Panc1 (cell line): ENCODE data around the gene PSMD3. TPM values are rescaled to one million over a fixed set of nuclear protein-coding genes. Genes with fewer than 3 reads are reported as not detected.
A peak's percentile ranks its signal among the peaks of the same experiment; 100 is the strongest.

ENCODE experiments used
- ATAC-seq: fragments of 200-7000 bp; cut with Tn5 transposase; 2 replicates; pipeline ENCODE4 v1.9.1; 2020; ENCODE audit warnings: mild to moderate bottlenecking, moderate library complexity
- BruUV-seq: library from RNA; stranded (reverse); fragments of 400-500 nt; replicated peaks from 2 replicates; lab custom pipeline; 2021; lab: Mats Ljungman, UMichigan
- CTCF ChIA-PET: fragments of 300-600 bp; sonication (Branson Sonifier 250); formaldehyde crosslinking; loops from one replicate; lab custom pipeline; 2022; ENCODE audit warnings: antibody characterized with exemption; lab: Charles Lee
- POLR2A ChIA-PET: fragments of 300-600 bp; sonication (Branson Sonifier 250); formaldehyde crosslinking; loops from one replicate; lab custom pipeline; 2022; ENCODE audit warnings: antibody characterized with exemption; lab: Charles Lee
- DNase-seq: peaks from one replicate; pipeline ENCODE4 v3.0.0-alpha.2; 2010; ENCODE audit warnings: low read depth, low spot score
- H3K27ac ChIP-seq: 2 replicates; pipeline ENCODE4 v1.5.1; 2011; ENCODE audit warnings: mild to moderate bottlenecking, low read length, inconsistent platforms
- H3K27me3 ChIP-seq: fragments of 200-500 bp; sonication (Bioruptor generic); 2 replicates; pipeline ENCODE4 v1.6.0; 2014; ENCODE audit warnings: low read length, inconsistent platforms; ENCODE audit not compliant: control insufficient read depth, insufficient read depth
- H3K36me3 ChIP-seq: fragments of 200-500 bp; sonication (Bioruptor generic); 2 replicates; pipeline ENCODE4 v1.5.1; 2014; ENCODE audit warnings: inconsistent platforms, mild to moderate bottlenecking, low read length, moderate library complexity; ENCODE audit not compliant: control insufficient read depth, insufficient read depth
- H3K4me1 ChIP-seq: 2 replicates; pipeline ENCODE4 v1.5.1; 2011; ENCODE audit warnings: inconsistent platforms, mild to moderate bottlenecking, low read length, moderate library complexity; ENCODE audit not compliant: control insufficient read depth, insufficient read depth
- H3K4me3 ChIP-seq, 2 experiments: 2 replicates each; pipeline ENCODE4 v1.5.1; 2011 to 2012; ENCODE audit warnings: low read depth in 2 of 2, low read length in 2 of 2, mild to moderate bottlenecking in 2 of 2, inconsistent platforms in 1 of 2, moderate library complexity in 1 of 2
- H3K9me3 ChIP-seq: fragments of 200-500 bp; sonication (Bioruptor generic); 2 replicates; pipeline ENCODE4 v1.5.1; 2014; ENCODE audit warnings: low read depth, mild to moderate bottlenecking, inconsistent platforms, low read length, moderate library complexity; ENCODE audit not compliant: control insufficient read depth, insufficient read depth
- POLR2AphosphoS5 ChIP-seq: IDR thresholded peaks from 2 replicates; pipeline ENCODE4 v1.6.1; 2012; ENCODE audit warnings: mild to moderate bottlenecking, low read depth, low read length, moderate library complexity
- SIN3A ChIP-seq: IDR thresholded peaks from 2 replicates; pipeline ENCODE4 v1.6.1; 2012; ENCODE audit warnings: low read depth, mild to moderate bottlenecking, low read length, moderate library complexity, borderline replicate concordance; ENCODE audit not compliant: insufficient read depth
- TCF7L2 ChIP-seq: IDR thresholded peaks from 2 replicates; pipeline ENCODE4 v1.6.1; 2011; ENCODE audit warnings: mild to moderate bottlenecking, low read depth, low read length, inconsistent platforms
- in situ Hi-C: cut with HindIII; loops from 2 replicates; pipeline ENCODE4 v1.10.0; 2016; ENCODE audit warnings: low sequenced_read_pairs, low pct_unique_long_range_greater_than_20kb
- intact Hi-C: fragments of 100-400 bp; cut with micrococcal nuclease; formaldehyde crosslinking; loops from one replicate; pipeline ENCODE4 v1.10.0; 2022; ENCODE audit not compliant: unreplicated experiment
- total RNA-seq: library from RNA; stranded (reverse); gene quantifications from one replicate; pipeline ENCODE4 v1.2.1, GENCODE V29; 2021; ENCODE audit not compliant: unreplicated experiment
- TF ChIP-seq, protein P1 (sequence below): fragments of 450-650 bp; IDR thresholded peaks from 2 replicates; pipeline ENCODE4 v1.5.1; 2017; ENCODE audit warnings: mild to moderate bottlenecking
- TF ChIP-seq, protein P2 (sequence below), 2 experiments: IDR thresholded peaks; 2 replicates each; pipeline ENCODE4 v1.6.1; 2011 to 2012; ENCODE audit warnings: low read depth in 2 of 2, control low read depth in 1 of 2, low read length in 1 of 2, mild to moderate bottlenecking in 1 of 2, moderate library complexity in 1 of 2; ENCODE audit not compliant: insufficient read depth in 1 of 2

The PSMD3 gene
- total RNA-seq, 1 experiment from 2014 or later = 175 TPM

DNA sequence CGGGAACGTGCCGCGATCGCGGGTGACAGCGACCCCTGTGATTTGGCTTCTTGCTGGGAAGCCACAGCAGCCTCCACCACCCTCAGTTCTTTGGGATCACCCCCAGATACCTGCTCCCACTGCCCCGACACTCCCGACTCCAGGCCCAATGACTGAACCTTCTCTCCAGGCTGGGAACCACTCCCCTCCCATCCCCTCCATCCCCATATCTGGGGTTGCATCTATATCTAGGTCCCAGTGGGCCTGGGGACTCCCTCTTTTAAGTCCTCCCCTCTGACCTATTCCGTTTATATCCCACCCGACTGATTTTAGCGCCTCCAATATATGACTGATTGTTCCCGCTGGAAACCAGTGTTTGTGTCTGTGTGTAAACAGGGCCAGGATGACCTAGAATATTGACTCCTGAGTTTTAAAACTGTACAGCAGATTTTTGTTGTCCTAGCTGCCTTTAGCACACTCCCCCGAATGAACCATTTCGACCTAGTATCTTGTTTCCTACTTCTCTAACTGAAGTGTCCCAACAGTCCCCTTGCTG lies 667 bp downstream of the PSMD3 start:
- H3K27me3 ChIP-seq = peaks cover 9% of the 10 kb centered on the region
- DNase-seq = no peak
- peaks cover 10% of the 10 kb centered on the region for H3K36me3 ChIP-seq
- no TSS peak for BruUV-seq
- no peaks in the 10 kb centered on the region for H3K9me3 ChIP-seq
- H3K4me3 ChIP-seq = peak overlapping the region; percentile 90 to 95
- H3K27ac ChIP-seq = peak overlapping the region; percentile 89
- intact Hi-C loops (no loop called here), in situ Hi-C loops (no loop called here)
- peak; percentile 2; the same call in 1 of the 2 replicates for ATAC-seq
- ChIA-PET CTCF (interaction anchor here (0.5 to 1.0 kb wide), 6 partner anchors 23 to 109 kb away, joined by 3 to 4 read pairs (median 3); no protein-coding TSS in a partner anchor), POLR2A (interaction anchor here (0.5 to 1.2 kb wide), 2 partner anchors 28 to 142 kb away, joined by 3 to 4 read pairs; no protein-coding TSS in a partner anchor)
- TF ChIP-seq, protein P1, sequence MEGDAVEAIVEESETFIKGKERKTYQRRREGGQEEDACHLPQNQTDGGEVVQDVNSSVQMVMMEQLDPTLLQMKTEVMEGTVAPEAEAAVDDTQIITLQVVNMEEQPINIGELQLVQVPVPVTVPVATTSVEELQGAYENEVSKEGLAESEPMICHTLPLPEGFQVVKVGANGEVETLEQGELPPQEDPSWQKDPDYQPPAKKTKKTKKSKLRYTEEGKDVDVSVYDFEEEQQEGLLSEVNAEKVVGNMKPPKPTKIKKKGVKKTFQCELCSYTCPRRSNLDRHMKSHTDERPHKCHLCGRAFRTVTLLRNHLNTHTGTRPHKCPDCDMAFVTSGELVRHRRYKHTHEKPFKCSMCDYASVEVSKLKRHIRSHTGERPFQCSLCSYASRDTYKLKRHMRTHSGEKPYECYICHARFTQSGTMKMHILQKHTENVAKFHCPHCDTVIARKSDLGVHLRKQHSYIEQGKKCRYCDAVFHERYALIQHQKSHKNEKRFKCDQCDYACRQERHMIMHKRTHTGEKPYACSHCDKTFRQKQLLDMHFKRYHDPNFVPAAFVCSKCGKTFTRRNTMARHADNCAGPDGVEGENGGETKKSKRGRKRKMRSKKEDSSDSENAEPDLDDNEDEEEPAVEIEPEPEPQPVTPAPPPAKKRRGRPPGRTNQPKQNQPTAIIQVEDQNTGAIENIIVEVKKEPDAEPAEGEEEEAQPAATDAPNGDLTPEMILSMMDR = no peak
- TF ChIP-seq SIN3A = no peak
- TF ChIP-seq, protein P2, sequence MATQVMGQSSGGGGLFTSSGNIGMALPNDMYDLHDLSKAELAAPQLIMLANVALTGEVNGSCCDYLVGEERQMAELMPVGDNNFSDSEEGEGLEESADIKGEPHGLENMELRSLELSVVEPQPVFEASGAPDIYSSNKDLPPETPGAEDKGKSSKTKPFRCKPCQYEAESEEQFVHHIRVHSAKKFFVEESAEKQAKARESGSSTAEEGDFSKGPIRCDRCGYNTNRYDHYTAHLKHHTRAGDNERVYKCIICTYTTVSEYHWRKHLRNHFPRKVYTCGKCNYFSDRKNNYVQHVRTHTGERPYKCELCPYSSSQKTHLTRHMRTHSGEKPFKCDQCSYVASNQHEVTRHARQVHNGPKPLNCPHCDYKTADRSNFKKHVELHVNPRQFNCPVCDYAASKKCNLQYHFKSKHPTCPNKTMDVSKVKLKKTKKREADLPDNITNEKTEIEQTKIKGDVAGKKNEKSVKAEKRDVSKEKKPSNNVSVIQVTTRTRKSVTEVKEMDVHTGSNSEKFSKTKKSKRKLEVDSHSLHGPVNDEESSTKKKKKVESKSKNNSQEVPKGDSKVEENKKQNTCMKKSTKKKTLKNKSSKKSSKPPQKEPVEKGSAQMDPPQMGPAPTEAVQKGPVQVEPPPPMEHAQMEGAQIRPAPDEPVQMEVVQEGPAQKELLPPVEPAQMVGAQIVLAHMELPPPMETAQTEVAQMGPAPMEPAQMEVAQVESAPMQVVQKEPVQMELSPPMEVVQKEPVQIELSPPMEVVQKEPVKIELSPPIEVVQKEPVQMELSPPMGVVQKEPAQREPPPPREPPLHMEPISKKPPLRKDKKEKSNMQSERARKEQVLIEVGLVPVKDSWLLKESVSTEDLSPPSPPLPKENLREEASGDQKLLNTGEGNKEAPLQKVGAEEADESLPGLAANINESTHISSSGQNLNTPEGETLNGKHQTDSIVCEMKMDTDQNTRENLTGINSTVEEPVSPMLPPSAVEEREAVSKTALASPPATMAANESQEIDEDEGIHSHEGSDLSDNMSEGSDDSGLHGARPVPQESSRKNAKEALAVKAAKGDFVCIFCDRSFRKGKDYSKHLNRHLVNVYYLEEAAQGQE (IDR thresholded peaks at IDR 0.05; ENCODE audit: insufficient read depth in 1 of 2, low read depth in 2 of 2, low read length in 1 of 2) = no peak
- TF ChIP-seq POLR2AphosphoS5 = no peak
- peaks cover 11% of the 10 kb centered on the region; the same call in 1 of the 2 replicates for H3K4me1 ChIP-seq

DNA sequence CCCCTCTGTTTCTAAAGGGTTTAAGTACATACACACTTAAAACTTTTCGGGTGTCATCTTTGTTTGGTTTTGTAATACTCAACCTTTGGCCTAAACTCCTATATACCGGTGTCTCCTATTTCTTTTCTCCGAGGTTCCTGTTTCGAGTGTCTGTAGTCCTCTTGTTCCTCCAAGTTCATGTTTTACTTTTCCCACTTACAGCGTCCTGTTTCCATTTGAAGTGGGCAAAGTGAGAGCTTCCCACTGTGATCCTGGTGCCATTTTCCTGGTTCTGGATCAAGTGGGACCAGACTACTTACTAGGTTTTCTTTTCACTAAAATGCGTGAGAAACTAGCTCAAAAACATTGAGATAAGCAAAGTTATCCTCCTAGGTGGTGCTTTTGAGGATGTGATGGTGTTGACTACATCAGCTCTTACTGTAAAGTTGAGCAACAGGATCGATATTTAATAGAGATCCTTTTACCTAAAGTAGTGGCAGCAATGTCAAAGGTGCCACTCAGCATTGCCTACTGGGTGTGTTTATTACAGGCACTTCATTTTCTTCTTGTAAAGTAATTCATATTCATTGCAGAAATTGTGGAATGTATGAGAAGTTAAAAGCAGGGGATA lies 1.3 kb downstream of the PSMD3 start:
- peak overlapping the region; percentile 89 for H3K27ac ChIP-seq
- ATAC-seq (no peak), DNase-seq (no peak)
- TF ChIP-seq POLR2AphosphoS5 (no peak), TCF7L2 (no peak), SIN3A (no peak)
- TF ChIP-seq, protein P2 (IDR thresholded peaks at IDR 0.05; ENCODE audit: insufficient read depth in 1 of 2, low read depth in 2 of 2, low read length in 1 of 2) = no peak
- TF ChIP-seq, protein P1 = no peak
- ChIA-PET CTCF (interaction anchor here (0.6 kb wide), 2 partner anchors 22 to 336 kb away, joined by 3 to 4 read pairs; no protein-coding TSS in a partner anchor), POLR2A (no interaction called here)
- H3K36me3 ChIP-seq = peaks cover 16% of the 10 kb centered on the region
- in situ Hi-C loops = no loop called here
- peaks cover 9% of the 10 kb centered on the region for H3K27me3 ChIP-seq
- intact Hi-C loops = no loop called here
- no peaks in the 10 kb centered on the region for H3K9me3 ChIP-seq
- BruUV-seq = TSS peak; percentile 78
- peaks cover 11% of the 10 kb centered on the region; the same call in 1 of the 2 replicates for H3K4me1 ChIP-seq
- H3K4me3 ChIP-seq = peak overlapping the region; percentile 90 to 95
